ENCODE data around the gene RBFOX2.
A peak's percentile ranks its signal among the peaks of the same experiment; 100 is the strongest.

RBFOX2 gene

GRCh38 chr22:35972559-35972958 is 56.1 kb downstream of the RBFOX2 start:
- DNase-seq (ENCODE audit: low read depth): peak; percentile 16

DNA sequence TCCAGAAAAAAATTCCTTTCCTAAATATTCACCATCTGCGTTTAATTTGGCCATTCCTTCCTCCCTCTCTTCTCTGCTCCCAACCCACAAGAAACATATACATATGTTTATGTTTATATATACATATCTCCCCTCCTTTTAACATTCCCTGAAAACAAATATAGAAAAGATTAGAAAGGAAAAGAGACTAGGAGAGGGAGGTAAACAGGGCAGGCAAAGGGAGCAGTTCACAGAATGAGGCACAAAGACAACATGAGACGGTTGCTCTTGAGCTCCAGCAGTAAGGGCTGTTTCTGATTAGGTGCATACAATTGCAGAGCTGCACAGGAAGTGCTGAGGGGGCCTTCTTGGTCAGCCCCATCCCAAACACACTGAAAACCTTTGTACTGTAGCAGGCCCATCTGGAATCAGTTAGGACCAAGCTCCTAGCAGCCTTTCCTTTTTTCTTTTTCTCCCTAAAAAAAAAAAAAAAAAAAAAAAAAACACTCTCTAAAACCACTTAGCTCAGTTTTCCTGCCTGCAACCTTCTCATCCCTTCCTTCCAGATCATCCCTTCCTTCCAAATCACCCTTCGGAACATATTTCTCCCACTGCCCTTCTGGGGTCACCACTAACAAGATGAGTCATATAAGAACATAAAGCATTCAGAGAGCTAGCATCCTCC is 57.0 kb downstream of the RBFOX2 start:
- DNase-seq (ENCODE audit: low read depth): peak; percentile 68

GRCh38 chr22:35970616-35971455 is 57.8 kb downstream of the RBFOX2 start:
- DNase-seq (ENCODE audit: low read depth): no peak

GRCh38 chr22:35967046-35967397 is 61.6 kb downstream of the RBFOX2 start:
- DNase-seq (ENCODE audit: low read depth): no peak

DNA sequence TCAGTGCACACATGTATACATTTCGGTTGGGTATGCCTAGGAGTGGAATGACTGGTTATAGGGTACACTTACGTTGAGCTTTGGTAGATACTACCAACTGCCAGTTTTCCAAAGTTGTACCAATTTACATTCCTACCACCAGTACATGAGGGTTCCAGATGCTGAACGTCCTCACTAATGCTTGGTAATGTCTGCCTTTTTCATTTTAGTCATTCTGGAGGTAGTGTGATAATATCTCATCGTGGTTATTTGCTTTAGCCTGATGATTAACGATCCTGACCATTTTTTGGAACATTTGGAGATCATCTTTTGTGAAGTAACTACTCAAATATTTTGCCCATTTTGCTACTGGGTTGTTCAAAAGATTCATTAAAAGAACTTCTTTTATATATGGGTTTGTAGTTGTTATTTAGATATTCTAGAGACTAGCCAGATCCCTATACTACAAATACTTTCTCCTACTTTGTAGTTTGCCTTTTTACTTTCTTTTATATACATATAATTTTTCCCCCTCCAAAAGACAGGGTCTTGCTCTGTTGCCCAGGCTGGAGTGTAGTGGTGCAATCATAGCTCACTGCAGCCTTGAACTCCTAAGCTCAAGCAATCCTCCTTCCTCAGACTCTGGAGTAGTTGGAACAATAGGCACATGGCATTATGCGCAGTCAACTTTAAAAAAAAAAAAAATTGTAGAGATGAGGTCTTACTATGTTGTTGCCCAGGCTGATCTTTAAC is 62.1 kb downstream of the RBFOX2 start:
- peak; percentile 48 for DNase-seq (ENCODE audit: low read depth)

DNA sequence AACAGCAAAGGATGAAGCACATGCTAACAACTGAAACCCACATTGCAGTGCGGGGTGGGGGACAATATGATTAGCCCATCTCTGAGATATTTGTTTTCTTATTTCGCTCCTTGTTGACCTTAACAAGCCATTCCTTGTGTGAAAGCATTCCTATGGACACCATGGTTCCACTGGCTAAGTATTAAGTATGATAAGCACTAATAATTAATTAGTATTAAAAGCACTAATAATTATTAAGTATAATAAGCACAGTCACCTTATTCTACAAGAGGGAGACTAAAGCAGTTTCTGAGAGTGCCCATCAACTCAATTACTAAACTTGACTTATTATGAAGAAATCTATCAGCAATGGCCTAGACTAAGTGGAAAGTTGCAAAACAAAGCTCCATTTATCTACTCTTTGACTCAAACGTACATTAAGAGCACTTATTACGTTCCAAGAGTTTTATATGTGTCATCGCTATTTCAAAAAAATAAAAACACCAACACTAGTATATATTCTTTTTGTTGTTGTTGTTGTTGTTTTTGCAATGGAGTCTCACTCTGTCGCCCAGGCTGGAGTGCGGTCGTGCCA is 65.3 kb downstream of the RBFOX2 start:
- no peak for DNase-seq (ENCODE audit: low read depth)

DNA sequence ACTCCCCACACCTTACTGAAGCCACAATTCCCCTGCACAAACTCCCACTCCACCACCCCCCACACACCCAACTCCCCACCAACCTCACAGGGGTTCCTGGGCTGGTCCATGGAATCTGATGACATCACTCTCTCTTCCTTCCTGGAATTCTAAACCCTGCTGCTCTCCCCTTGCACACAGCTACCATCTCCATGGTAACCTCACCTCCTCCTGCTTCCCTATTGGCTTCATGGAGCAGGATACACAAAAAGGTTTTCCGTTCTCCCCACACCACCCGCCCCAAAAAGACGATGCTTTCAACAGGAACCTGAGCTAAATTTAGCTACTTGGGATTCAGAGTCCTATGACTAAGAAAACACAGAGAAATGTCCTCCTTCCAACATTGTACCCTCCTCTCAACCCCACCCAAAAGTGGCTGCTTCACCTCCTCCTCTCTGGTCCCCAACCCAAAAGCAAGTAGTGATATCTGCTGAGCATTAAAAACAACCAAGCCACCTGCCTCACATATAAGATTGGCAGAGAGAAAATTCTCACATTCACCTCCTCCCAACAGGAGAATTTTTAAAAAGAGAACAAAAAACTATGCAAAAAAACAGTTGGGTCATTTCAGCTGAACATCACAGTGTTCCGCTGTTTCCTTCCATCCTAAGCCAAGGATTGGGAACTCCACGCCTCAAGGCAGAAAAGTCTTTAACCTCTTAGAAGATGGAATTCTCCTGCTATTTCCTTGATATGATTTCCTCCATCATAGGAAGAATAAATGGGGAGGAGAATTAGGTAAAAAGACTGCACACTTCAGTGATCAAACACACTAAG is 66.9 kb downstream of the RBFOX2 start:
- peak; percentile 68 for DNase-seq (ENCODE audit: low read depth)

- no peak for DNase-seq (ENCODE audit: low read depth)
Measured at GRCh38 chr22:35960854-35961253, 67.8 kb downstream of the RBFOX2 start.

DNA sequence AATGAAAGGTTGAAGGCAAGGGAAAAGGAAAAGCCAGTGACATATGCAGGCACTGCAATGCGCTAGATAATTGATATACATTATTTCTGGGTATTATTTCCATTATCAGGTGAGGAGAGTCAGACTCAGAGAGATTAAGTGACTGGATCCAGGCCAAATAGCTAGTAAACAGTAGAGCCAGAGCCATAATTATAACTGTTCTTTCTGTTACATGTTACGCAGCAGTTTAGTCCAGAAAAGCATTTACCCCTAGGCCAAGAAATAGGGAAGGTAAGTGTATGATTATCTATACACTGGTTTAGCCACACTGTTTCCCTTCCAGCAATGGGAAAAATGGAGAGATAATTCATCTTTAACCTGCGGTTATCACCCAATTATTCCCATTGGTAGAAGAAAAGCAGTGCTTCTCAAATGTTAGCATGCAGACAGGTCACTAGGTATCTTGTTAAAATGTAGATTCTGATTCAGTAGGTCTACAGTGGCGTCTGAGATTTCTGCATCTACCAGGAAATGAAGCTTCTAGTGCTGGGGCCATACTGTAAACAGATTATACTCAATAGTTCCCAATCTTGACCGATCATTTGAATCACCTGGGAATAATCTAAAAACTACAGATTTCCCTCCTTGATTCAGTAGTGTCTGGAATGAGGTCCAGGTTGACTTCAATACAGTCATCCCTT is 69.4 kb downstream of the RBFOX2 start:
- no peak for DNase-seq (ENCODE audit: low read depth)

GRCh38 chr22:35958334-35958733 is 70.3 kb downstream of the RBFOX2 start:
- no peak for DNase-seq (ENCODE audit: low read depth)

DNA sequence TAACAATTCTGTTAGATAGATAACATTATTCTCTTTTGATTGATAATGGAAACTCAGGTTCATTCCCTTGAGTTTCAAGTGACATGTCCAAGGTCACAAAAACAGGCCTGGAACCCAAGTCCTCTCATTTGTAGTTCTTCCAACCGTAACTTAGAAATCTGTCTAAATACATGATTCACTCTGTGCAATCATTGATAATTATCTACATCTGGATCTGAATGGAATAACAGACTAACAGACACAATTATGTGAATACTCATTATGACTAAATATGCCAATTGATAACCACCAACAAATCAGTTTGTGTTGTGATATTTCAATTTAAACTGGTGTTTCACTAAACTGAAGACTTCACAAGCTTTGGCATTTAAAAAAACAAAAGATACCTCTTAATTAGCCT is 71.0 kb downstream of the RBFOX2 start:
- peak; percentile 27 for DNase-seq (ENCODE audit: low read depth)

DNA sequence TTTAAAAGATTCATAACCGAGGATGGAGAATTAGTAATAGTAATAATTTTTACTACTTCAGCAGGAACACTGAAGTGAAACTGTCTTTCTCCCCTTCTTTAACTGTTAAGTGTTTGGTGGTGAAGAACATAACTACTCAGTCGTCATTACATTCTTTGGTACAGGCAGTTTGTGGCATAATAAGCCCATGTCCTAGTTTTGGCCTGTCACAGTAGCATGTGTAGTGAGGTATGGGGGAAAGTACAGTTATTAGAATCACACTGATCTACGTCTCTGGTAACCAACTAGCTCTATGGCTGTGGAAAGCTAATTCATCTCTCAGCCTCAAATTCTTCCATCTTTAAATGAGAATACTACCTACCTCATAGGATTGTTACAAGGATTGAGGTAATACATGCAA is 71.8 kb downstream of the RBFOX2 start:
- no peak for DNase-seq (ENCODE audit: low read depth)

GRCh38 chr22:35955546-35955945 is 73.1 kb downstream of the RBFOX2 start:
- DNase-seq (ENCODE audit: low read depth): no peak

DNA sequence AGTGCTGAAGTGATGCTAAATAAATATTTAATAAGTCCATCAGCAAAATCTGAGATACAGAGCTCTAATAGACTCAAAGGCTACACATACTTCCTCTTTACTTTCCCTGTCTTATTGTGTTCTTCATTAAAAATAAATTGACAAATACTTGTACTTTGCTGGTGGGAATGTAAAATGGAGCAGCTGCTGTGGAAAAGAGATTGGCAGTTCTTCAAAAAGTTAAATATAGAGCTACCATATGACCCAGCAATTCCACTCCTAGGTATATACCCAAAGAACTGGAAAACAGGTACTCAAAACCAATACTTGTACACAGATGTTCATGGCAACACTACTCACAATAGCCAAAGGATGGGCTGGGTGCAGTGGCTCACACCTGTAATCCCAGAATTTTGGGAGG is 76.0 kb downstream of the RBFOX2 start:
- no peak for DNase-seq (ENCODE audit: low read depth)

- no peak for DNase-seq (ENCODE audit: low read depth)
Measured at GRCh38 chr22:35950262-35950661, 78.4 kb downstream of the RBFOX2 start.

DNA sequence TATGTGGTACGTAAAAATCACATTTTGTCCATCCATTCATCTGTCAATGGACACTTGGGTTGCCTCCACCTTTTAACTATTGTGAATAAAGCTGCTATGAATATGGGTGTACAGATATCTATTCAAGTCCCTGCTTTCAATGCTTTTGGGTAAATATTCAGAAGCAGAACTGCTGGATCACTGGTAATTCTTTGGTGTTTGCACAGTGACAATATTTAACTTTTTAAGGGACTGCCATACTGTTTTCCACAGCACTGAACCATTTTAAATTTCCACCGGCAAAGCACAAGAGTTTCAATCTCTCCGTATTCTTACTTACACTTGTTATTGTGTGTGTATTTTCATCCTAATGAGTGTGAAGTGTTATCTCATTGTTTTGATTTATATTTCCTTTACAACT is 79.4 kb downstream of the RBFOX2 start:
- DNase-seq (ENCODE audit: low read depth): no peak

DNA sequence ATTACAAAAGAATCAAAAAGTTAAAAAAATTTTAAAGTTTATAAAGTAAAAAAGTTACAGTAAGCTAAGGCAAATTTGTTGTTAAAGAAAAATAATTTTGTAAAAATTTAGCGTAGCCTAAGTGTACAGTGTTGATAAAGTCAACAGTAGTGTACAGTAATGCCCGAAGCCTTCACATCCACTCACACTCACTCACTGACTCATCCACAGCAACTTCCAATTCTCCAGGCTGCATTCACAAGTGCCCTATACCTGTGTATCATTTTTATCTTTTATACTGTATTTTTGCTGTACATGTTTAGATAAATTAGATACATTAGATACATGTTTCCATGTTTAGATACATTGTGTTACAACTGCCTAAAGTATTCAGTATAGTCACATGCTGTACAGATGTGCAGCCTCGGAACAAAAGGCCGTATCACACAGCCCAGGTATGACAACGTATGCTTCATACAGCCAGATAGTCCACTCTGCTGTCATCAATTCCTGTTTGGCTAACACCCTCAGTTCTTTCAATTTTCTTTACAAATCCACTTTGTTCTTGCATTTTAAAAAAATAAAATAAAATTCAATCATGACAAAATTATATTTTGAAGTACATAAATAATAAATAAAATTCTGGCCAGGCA is 80.7 kb downstream of the RBFOX2 start:
- DNase-seq (ENCODE audit: low read depth): peak; percentile 77

DNA sequence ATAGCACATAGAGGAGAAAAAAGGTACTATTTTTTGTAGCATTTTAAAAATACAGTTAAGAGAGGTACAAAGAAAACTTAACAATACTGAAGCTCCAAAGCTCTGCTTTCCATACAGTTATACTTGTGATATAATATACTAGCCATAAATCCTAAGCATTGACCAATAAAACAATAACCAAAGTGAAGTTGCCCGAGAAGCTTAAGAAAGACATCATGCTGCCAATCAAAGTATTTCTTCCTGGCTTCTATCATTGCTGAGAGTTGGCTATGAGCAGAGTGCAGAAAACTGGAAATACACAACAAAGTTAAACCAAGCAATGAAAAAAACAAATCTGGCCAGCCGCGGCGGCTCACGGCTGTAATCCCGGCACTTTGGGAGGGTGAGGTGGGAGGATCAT is 84.2 kb downstream of the RBFOX2 start:
- no peak for DNase-seq (ENCODE audit: low read depth)

DNA sequence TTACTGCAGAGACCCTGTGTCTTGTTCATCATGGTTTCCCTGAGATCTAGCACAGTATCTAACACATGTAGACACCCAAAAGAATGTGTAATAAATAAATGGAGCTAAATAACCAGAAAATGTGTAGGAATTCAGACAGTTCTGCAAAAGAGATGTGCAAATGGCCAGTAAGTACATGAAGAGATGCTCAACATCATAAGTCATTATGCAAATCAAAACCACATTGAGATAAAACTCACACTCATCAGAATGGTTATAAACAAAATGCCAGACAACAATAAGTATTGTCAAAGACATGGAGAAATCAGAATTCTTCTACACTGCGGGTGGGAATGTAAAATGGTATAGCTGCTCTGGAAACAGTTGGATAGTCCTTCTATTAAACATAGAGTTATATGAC is 88.5 kb downstream of the RBFOX2 start:
- no peak for DNase-seq (ENCODE audit: low read depth)

- no peak for DNase-seq (ENCODE audit: low read depth)
Measured at GRCh38 chr22:35938226-35938625, 90.4 kb downstream of the RBFOX2 start.

- peak; percentile 76 for DNase-seq (ENCODE audit: low read depth)
Measured at GRCh38 chr22:35930933-35931332, 97.7 kb downstream of the RBFOX2 start.
